Stomach smooth muscle (tissue), 2 donors: Measurements from ENCODE around the gene MYCL.

Experiments
- H3K27ac ChIP-seq: one replicate; pipeline ENCODE4 v1.7.0; 2013; ENCODE audit warnings: mild to moderate bottlenecking, low read length, inconsistent platforms
- H3K27me3 ChIP-seq, 2 donors: one replicate each; pipeline ENCODE4 v1.7.0; 2013; ENCODE audit warnings: low read length in 2 of 2; ENCODE audit not compliant: insufficient read depth in 2 of 2, control insufficient read depth in 1 of 2
- H3K36me3 ChIP-seq, 2 donors: one replicate each; pipeline ENCODE4 v1.7.0; 2013; ENCODE audit warnings: low read length in 2 of 2; ENCODE audit not compliant: control insufficient read depth in 2 of 2, insufficient read depth in 2 of 2
- H3K4me1 ChIP-seq: one replicate; pipeline ENCODE4 v1.7.0; 2013; ENCODE audit warnings: low read length; ENCODE audit not compliant: control insufficient read depth, insufficient read depth
- H3K4me3 ChIP-seq, 2 donors: one replicate each; pipeline ENCODE4 v1.7.0; 2013; ENCODE audit warnings: low read length in 2 of 2
- H3K9ac ChIP-seq, 2 donors: one replicate each; pipeline ENCODE4 v1.7.0; 2013; ENCODE audit warnings: low read length in 2 of 2, mild to moderate bottlenecking in 1 of 2
- H3K9me3 ChIP-seq, 2 donors: one replicate each; pipeline ENCODE4 v1.7.0; 2013; ENCODE audit warnings: low read length in 2 of 2; ENCODE audit not compliant: control insufficient read depth in 2 of 2
- donor health status: healthy.
- donor health status: Pancreatic carcinoma.

The MYCL gene

DNA sequence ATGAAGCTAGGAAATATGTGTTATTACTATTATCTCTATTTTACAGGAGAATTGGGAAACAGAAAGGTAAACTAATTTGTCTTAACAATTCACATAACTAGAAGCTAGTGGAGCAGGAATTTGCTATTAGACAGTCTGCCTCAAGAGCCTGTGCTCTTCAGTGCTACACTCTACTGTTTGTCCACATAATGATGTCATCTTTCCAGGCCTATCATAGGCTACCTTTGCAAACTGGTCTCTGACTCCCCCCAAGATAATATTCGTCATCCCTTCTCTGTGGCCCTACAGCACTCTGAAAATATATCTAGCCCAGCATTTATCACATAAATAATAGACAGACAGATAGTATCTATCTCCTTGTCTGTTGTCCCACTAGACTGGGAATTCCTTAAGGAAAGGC lies 52.5 kb downstream of the MYCL start:
- Histone ChIP-seq H3K4me1 (peaks cover 21% of the 10 kb centered on the region), H3K27me3 (no peaks in the 10 kb centered on the region), H3K27ac (no peak overlapping the region), H3K36me3 (peaks cover 10 to 11% of the 10 kb centered on the region in 2 donors), H3K4me3 (no peak overlapping the region), H3K9ac (no peak overlapping the region), H3K9me3 (no peaks in the 10 kb centered on the region)

DNA sequence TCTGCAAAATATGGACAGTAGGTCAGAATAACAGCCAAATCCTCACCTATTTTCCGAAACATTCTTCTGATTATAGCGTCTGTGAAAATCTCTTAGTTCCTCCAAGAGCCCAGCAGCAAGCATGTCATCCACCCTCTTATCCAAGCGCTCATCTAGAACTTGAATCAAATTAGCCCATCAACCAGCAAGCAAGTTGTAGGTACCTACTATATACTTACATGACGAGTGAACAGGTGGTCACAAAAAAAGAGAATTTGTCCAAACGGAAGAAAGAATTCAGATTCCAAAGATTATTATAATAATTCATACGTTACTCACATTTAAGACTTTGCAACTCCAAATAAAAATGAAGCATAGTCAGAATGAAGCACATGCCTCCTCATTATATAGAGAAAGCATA lies 53.8 kb downstream of the MYCL start:
- Histone ChIP-seq H3K4me1 (peaks cover 21% of the 10 kb centered on the region), H3K27me3 (no peaks in the 10 kb centered on the region)

GRCh38 chr1:39846796-39847195 lies 54.9 kb downstream of the MYCL start:
- no peaks in the 10 kb centered on the region for H3K27me3 ChIP-seq
- peaks cover 21 to 25% of the 10 kb centered on the region in 2 donors for H3K36me3 ChIP-seq
- peaks cover 16% of the 10 kb centered on the region for H3K4me1 ChIP-seq
- no peaks in the 10 kb centered on the region for H3K9me3 ChIP-seq
- no peak overlapping the region for H3K4me3 ChIP-seq
- peak overlapping the region; percentile 62 for H3K27ac ChIP-seq
- no peak overlapping the region for H3K9ac ChIP-seq

More for the DNA sequence above, 53.8 kb downstream of the MYCL start:
- Histone ChIP-seq H3K4me3 (no peak overlapping the region), H3K36me3 (peaks cover 16 to 18% of the 10 kb centered on the region in 2 donors), H3K9me3 (no peaks in the 10 kb centered on the region), H3K9ac (no peak overlapping the region), H3K27ac (no peak overlapping the region)

GRCh38 chr1:39845569-39846566 lies 55.8 kb downstream of the MYCL start:
- H3K9me3 ChIP-seq: no peaks in the 10 kb centered on the region
- peaks cover 26 to 32% of the 10 kb centered on the region in 2 donors for H3K36me3 ChIP-seq
- no peak overlapping the region for H3K4me3 ChIP-seq
- no peaks in the 10 kb centered on the region for H3K27me3 ChIP-seq
- H3K9ac ChIP-seq: peak overlapping the region in 1 of 2 donors; percentile 6
- H3K4me1 ChIP-seq: peaks cover 16% of the 10 kb centered on the region
- H3K27ac ChIP-seq: peak overlapping the region; percentile 62
